Naive thymus-derived CD4-positive, alpha-beta T cell (primary cell): ENCODE data around the gene TLR7. TPM values are rescaled to one million over a fixed set of nuclear protein-coding genes. Genes with fewer than 3 reads are reported as not detected.
A peak's percentile ranks its signal among the peaks of the same experiment; 100 is the strongest.

Experiments used
- ATAC-seq: fragments of 150-1000 bp; cut with Tn5 transposase; 2 replicates; pipeline ENCODE4 v1.10.0; 2021; ENCODE audit warnings: mild to moderate bottlenecking, moderate library complexity
- CTCF ChIA-PET: fragments of 350-600 bp; sonication (Branson Sonifier 250); formaldehyde crosslinking; loops from one replicate; lab custom pipeline; 2021; ENCODE audit warnings: antibody characterized with exemption; lab: Charles Lee
- POLR2A ChIA-PET: fragments of 350-600 bp; sonication (Branson Sonifier 250); formaldehyde crosslinking; loops from one replicate; lab custom pipeline; 2021; ENCODE audit warnings: antibody characterized with exemption, inconsistent platforms; lab: Charles Lee
- DNase-seq, 9 donors: peaks; one replicate each; pipeline versions ENCODE4 v3.0.0 to v3.0.0-alpha.2; 2020 to 2022; ENCODE audit warnings: mixed read lengths in 1 of 9
- H3K27ac ChIP-seq: one replicate; pipeline ENCODE4 v1.7.0; 2013; ENCODE audit warnings: mild to moderate bottlenecking, low read depth, low read length, moderate library complexity
- H3K27me3 ChIP-seq, 2 donors: one replicate each; pipeline ENCODE4 v1.7.0; 2013; ENCODE audit warnings: low read length in 2 of 2, mild to moderate bottlenecking in 2 of 2, moderate library complexity in 2 of 2; ENCODE audit not compliant: control insufficient read depth in 2 of 2, insufficient read depth in 2 of 2
- H3K36me3 ChIP-seq, 3 experiments: 1 replicate in 2 of 3; 2 replicates in 1 of 3; pipeline ENCODE4 v1.7.0; 2013; ENCODE audit warnings: low read length in 3 of 3, mild to moderate bottlenecking in 3 of 3, moderate library complexity in 1 of 3; ENCODE audit not compliant: insufficient read depth in 3 of 3, control insufficient read depth in 2 of 3
- H3K4me1 ChIP-seq, 2 donors: one replicate each; pipeline ENCODE4 v1.7.0; 2013; ENCODE audit warnings: low read length in 2 of 2, mild to moderate bottlenecking in 2 of 2, moderate library complexity in 1 of 2; ENCODE audit not compliant: control insufficient read depth in 2 of 2, insufficient read depth in 2 of 2
- H3K4me3 ChIP-seq: 2 replicates; pipeline ENCODE4 v1.7.0; 2013; ENCODE audit warnings: mild to moderate bottlenecking, low read length
- H3K9me3 ChIP-seq, 3 experiments: 1 replicate in 2 of 3; 2 replicates in 1 of 3; pipeline ENCODE4 v1.7.0; 2013; ENCODE audit warnings: low read length in 3 of 3; ENCODE audit not compliant: control insufficient read depth in 2 of 3
- H3K27ac Mint-ChIP-seq, 9 donors: one replicate each; pipeline ENCODE4 v1.8.0; 2020 to 2022; ENCODE audit warnings: mixed read lengths in 9 of 9, mild to moderate bottlenecking in 8 of 9, moderate library complexity in 5 of 9, inconsistent platforms in 2 of 9
- H3K27me3 Mint-ChIP-seq, 5 donors: one replicate each; pipeline ENCODE4 v1.8.0; 2021 to 2022; ENCODE audit warnings: mixed read lengths in 5 of 5, mild to moderate bottlenecking in 1 of 5
- H3K36me3 Mint-ChIP-seq, 5 donors: one replicate each; pipeline ENCODE4 v1.8.0; 2020 to 2022; ENCODE audit warnings: mixed read lengths in 5 of 5, mild to moderate bottlenecking in 3 of 5, inconsistent platforms in 1 of 5
- H3K4me1 Mint-ChIP-seq, 7 donors: one replicate each; pipeline ENCODE4 v1.8.0; 2020 to 2022; ENCODE audit warnings: mixed read lengths in 7 of 7, mild to moderate bottlenecking in 3 of 7, inconsistent platforms in 1 of 7
- H3K4me3 Mint-ChIP-seq, 10 donors: one replicate each; pipeline ENCODE4 v1.8.0; 2020 to 2022; ENCODE audit warnings: mild to moderate bottlenecking in 10 of 10, mixed read lengths in 10 of 10, moderate library complexity in 6 of 10, inconsistent platforms in 2 of 10
- H3K9me3 Mint-ChIP-seq, 11 donors: one replicate each; pipeline ENCODE4 v1.8.0; 2020 to 2022; ENCODE audit warnings: mixed read lengths in 11 of 11, mild to moderate bottlenecking in 4 of 11, inconsistent platforms in 1 of 11, moderate library complexity in 1 of 11
- intact Hi-C, 2 donors: fragments of 100-400 bp; cut with micrococcal nuclease; formaldehyde crosslinking; loops; one replicate each; pipeline ENCODE4 v1.15.1; 2023
- polyA plus RNA-seq, 2 donors: library from polyadenylated mRNA; unstranded; fragments of 300-500 nt; fragmentation: Illumina TruSeq; gene quantifications; one replicate each; pipeline ENCODE4 v1.2.3, GENCODE V29; 2021
- total RNA-seq, 6 experiments: library from RNA in 5 of 6; stranded (reverse) in 5 of 6; gene quantifications; 1 replicate in 5 of 6; 2 replicates in 1 of 6; pipeline ENCODE4 v1.2.3 and lab custom pipeline; 2021 to 2026

TLR7 gene
- total and polyA plus RNA-seq, 7 experiments from 2014 or later: 0.05 to 4.4 (median 0.62) TPM; not detected in 1

DNA sequence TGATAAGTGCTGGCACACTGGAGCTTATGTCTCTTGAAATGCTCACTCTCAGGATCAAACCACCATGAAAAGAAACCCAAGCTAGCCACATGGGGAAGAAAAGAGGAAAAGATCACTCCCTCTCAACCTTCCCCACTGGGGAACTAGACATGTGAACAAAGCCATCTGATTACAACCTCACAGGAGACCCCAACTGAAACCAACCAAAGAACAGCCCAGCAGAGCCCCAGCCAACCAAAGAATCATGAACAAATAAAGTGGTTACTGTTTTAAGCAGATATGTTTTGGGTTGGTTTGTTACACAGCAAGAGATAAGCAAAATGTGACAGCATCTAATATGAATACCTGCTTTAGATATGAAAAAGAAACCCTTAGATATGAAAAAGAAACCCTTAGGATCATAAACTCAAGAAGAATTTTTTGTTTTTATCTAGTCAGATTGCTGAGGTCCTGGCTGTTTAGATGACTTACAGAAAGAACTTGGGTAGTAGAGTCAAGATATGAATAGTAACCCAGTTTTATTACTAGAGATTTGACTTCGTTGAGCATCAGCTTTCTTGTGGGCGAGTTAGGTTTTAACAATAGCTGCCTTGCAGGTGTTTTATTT lies 23.7 kb upstream of the TLR7 start:
- Mint-ChIP-seq H3K27me3 (no peaks in the 10 kb centered on the region), H3K27ac (peak overlapping the region; percentile 80 to 98 (median 92)), H3K9me3 (peaks cover 0 to 5% (median 0%) of the 10 kb centered on the region in 11 donors), H3K4me3 (peak overlapping the region in 9 of 10 donors; percentile 57 to 89 (median 81)), H3K36me3 (peaks cover 0 to 10% (median 0%) of the 10 kb centered on the region in 5 donors), H3K4me1 (peaks cover 0 to 16% (median 8%) of the 10 kb centered on the region in 7 donors)
- POLR2A ChIA-PET: no interaction called here
- CTCF ChIA-PET: no interaction called here
- no peak for DNase-seq
- Histone ChIP-seq H3K27ac (no peak overlapping the region), H3K36me3 (no peaks in the 10 kb centered on the region), H3K27me3 (no peaks in the 10 kb centered on the region), H3K4me1 (peaks cover 0 to 6% of the 10 kb centered on the region in 2 donors), H3K4me3 (peak overlapping the region; percentile 46), H3K9me3 (no peaks in the 10 kb centered on the region)
- intact Hi-C loops: no loop called here
- no peak for ATAC-seq

DNA sequence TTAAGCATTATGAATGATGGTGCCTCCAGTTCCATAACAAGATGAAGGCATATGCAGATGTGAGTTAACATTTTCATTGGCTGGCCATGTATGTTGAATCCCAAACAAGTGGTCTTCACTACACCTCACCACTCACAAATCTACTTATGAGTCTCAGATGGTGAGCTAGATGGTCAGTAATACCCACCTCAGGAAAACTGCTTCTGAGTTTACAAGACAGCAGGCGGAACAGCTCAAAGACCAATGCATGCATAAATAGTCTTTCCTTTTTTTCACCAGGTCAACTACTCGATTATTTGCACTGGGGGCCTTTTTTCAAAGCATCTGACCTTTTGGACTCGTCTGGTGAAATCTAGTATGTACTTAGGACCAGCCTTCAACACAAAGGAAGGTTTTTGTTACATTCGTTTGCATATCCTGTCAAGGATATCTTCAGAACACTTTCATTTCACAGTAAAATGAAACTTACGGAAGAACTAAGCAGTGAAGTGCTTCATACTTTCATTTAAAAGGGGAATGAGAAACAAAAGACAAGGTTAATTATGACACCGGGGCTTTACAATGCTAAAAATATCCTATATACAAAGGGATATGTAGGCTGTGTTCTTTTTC lies 23.1 kb upstream of the TLR7 start:
- no peak for ATAC-seq
- Mint-ChIP-seq H3K27me3 (no peaks in the 10 kb centered on the region), H3K9me3 (peaks cover 0 to 5% (median 0%) of the 10 kb centered on the region in 11 donors), H3K4me1 (peaks cover 0 to 16% (median 8%) of the 10 kb centered on the region in 7 donors), H3K36me3 (peaks cover 0 to 11% (median 0%) of the 10 kb centered on the region in 5 donors), H3K4me3 (peak overlapping the region; percentile 54 to 89 (median 80)), H3K27ac (peak overlapping the region; percentile 80 to 98 (median 92))
- intact Hi-C loops: loop anchor here in 1 of 2 donors (1.0 to 2.0 kb wide), 2 partner anchors 27 to 47 kb away; no protein-coding TSS in a partner anchor
- Histone ChIP-seq H3K27me3 (no peaks in the 10 kb centered on the region), H3K36me3 (no peaks in the 10 kb centered on the region), H3K27ac (peak overlapping the region; percentile 57), H3K4me1 (peaks cover 0 to 6% of the 10 kb centered on the region in 2 donors), H3K4me3 (peak overlapping the region; percentile 46), H3K9me3 (no peaks in the 10 kb centered on the region)
- ChIA-PET POLR2A (no interaction called here), CTCF (no interaction called here)
- DNase-seq: peak in 3 of 9 donors; percentile 2 to 5 (median 3)

GRCh38 chrX:12844319-12844718 lies 22.6 kb upstream of the TLR7 start:
- H3K4me1 ChIP-seq: peaks cover 0 to 6% of the 10 kb centered on the region in 2 donors
- intact Hi-C loops: loop anchor here in 1 of 2 donors (1.0 to 2.0 kb wide), 2 partner anchors 28 to 46 kb away; no protein-coding TSS in a partner anchor
- Mint-ChIP-seq H3K9me3 (peaks cover 0 to 6% (median 0%) of the 10 kb centered on the region in 11 donors), H3K4me3 (peak overlapping the region in 9 of 10 donors; percentile 57 to 89 (median 81)), H3K27ac (peak overlapping the region in 8 of 9 donors; percentile 80 to 98 (median 93)), H3K4me1 (peaks cover 0 to 16% (median 8%) of the 10 kb centered on the region in 7 donors), H3K27me3 (no peaks in the 10 kb centered on the region), H3K36me3 (peaks cover 0 to 14% (median 0%) of the 10 kb centered on the region in 5 donors)
- ChIA-PET CTCF (no interaction called here), POLR2A (no interaction called here)
- H3K36me3 ChIP-seq: no peaks in the 10 kb centered on the region
- H3K4me3 ChIP-seq: peak overlapping the region; percentile 46
- no peak for DNase-seq
- peak overlapping the region; percentile 57 for H3K27ac ChIP-seq
- no peak for ATAC-seq
- H3K27me3 ChIP-seq: no peaks in the 10 kb centered on the region
- no peaks in the 10 kb centered on the region for H3K9me3 ChIP-seq

DNA sequence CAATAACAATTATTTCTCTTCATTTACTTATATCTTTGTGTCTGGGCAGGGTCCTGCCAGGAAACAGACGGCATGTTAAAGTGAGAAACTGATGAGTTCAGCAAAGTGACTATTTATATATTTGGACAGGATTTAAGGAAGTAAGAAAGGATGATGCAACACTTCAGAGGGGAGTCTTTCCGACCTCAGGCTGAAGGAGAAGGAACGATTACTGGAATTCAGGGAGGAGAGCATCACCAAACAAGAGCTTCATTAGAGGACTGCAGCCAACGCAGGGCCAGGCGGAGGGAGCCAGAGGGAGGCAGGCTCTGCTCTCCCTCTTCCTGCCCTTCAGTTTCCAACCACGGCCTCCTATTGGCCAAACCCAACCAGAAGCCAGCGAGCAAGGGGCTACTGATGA lies 1.5 kb upstream of the TLR7 start:
- peaks cover 0 to 10% (median 0%) of the 10 kb centered on the region in 7 donors for H3K4me1 Mint-ChIP-seq
- no peak overlapping the region for H3K4me3 Mint-ChIP-seq
- Histone ChIP-seq H3K36me3 (no peaks in the 10 kb centered on the region), H3K27me3 (no peaks in the 10 kb centered on the region), H3K9me3 (no peaks in the 10 kb centered on the region), H3K27ac (no peak overlapping the region), H3K4me3 (no peak overlapping the region), H3K4me1 (no peaks in the 10 kb centered on the region)
- ATAC-seq (no peak), DNase-seq (no peak)
- H3K9me3 Mint-ChIP-seq: peaks cover 0 to 25% (median 5%) of the 10 kb centered on the region in 11 donors
- H3K27me3 Mint-ChIP-seq: peaks cover 0 to 3% (median 0%) of the 10 kb centered on the region in 5 donors
- H3K36me3 Mint-ChIP-seq: peaks cover 0 to 7% (median 0%) of the 10 kb centered on the region in 5 donors
- H3K27ac Mint-ChIP-seq: no peak overlapping the region
- ChIA-PET POLR2A (no interaction called here), CTCF (no interaction called here)
- intact Hi-C loops: no loop called here

DNA sequence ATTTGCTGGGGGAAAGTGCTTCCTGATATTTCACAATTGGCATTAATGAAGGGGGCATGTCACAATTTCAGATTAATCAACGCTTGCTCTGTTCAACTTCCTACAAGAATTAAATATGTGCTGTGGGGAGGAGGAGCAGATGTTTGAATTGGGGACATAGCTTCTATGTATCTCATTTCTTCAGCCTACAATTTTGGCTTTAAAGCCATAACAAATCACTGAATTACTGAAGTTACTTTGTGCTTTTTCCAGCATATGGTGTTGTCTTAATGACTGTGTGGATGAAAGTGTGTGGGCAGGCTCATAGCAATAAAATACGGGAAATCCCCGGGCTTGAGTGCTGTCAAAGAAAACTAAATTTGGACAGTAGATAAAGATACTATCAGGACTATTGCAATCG lies 813 bp downstream of the TLR7 start:
- ATAC-seq: no peak
- Histone ChIP-seq H3K4me3 (no peak overlapping the region), H3K36me3 (no peaks in the 10 kb centered on the region), H3K9me3 (no peaks in the 10 kb centered on the region), H3K27ac (no peak overlapping the region), H3K4me1 (no peaks in the 10 kb centered on the region), H3K27me3 (no peaks in the 10 kb centered on the region)
- H3K9me3 Mint-ChIP-seq: peaks cover 0 to 8% (median 2%) of the 10 kb centered on the region in 11 donors
- no peak for DNase-seq
- peaks cover 0 to 10% (median 0%) of the 10 kb centered on the region in 7 donors for H3K4me1 Mint-ChIP-seq
- ChIA-PET CTCF (no interaction called here), POLR2A (no interaction called here)
- intact Hi-C loops: no loop called here
- peak overlapping the region in 1 of 10 donors; percentile 34 for H3K4me3 Mint-ChIP-seq
- H3K36me3 Mint-ChIP-seq: peaks cover 0 to 4% (median 0%) of the 10 kb centered on the region in 5 donors
- H3K27me3 Mint-ChIP-seq: no peaks in the 10 kb centered on the region
- H3K27ac Mint-ChIP-seq: peak overlapping the region in 1 of 9 donors; percentile 27

DNA sequence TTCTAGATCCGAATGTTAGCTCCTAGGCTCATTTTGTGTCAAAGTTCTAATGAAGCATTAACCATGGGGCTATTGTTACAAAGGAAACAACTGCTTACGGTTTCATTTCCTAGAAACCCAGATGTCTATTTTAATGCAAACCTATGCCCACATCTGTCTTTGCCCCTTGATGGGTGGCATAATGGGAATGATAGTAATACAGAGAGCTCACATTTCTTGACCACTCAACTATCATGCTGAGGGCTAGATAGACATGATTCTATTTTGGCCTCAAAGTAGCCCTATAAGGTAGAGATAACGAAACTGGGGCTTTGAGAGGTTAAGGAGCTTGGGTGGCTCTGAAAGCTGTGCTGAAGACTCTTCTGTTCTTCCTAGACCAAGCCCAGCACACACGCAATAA lies 1.9 kb downstream of the TLR7 start:
- Histone ChIP-seq H3K27ac (no peak overlapping the region), H3K9me3 (no peaks in the 10 kb centered on the region), H3K4me3 (no peak overlapping the region), H3K4me1 (no peaks in the 10 kb centered on the region), H3K36me3 (no peaks in the 10 kb centered on the region), H3K27me3 (no peaks in the 10 kb centered on the region)
- DNase-seq (no peak), ATAC-seq (no peak)
- Mint-ChIP-seq H3K27me3 (no peaks in the 10 kb centered on the region), H3K4me3 (no peak overlapping the region), H3K9me3 (peaks cover 0 to 7% (median 0%) of the 10 kb centered on the region in 11 donors), H3K27ac (no peak overlapping the region), H3K4me1 (peaks cover 0 to 10% (median 0%) of the 10 kb centered on the region in 7 donors), H3K36me3 (peaks cover 0 to 4% (median 0%) of the 10 kb centered on the region in 5 donors)
- intact Hi-C loops: no loop called here
- CTCF ChIA-PET: no interaction called here
- POLR2A ChIA-PET: no interaction called here
